ENCODE data around the gene MTURN. TPM values are rescaled to one million over a fixed set of nuclear protein-coding genes. Genes with fewer than 3 reads are reported as not detected.

The MTURN gene
- total and polyA plus RNA-seq, 2 donors (not counting 1 experiment from before 2014, with no cell fraction given): 4.5 to 13.9 TPM

DNA sequence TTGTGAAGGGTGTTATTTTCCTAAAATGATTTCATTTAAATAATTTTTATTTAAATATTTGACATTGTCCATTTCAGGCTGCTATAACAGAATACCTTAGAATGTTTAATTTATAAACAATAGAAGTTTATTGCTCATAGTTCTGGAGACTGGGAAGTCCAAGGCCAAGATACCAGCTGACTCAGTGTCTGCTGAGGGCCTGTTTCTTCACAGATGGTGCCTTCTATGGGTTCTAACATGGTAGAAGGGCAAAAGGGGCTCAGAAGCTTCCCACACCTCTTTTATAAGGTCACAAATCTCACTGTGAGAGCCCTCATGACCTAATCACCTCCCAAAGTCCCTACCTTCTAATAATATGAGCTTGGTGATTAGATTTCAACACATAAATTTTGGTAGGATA, 50.7 kb downstream of the MTURN start:
- Mint-ChIP-seq H3K27ac (no peak overlapping the region), H3K4me3 (no peak overlapping the region), H3K4me1 (peaks cover 17% of the 10 kb centered on the region), H3K27me3 (no peaks in the 10 kb centered on the region), H3K9me3 (ENCODE audit: insufficient read depth) (peaks cover 3% of the 10 kb centered on the region)
- H3K27me3 ChIP-seq (replicated peaks in 1 of 4; ENCODE audit: control extremely low read depth in 1 of 4, control insufficient read depth in 3 of 4, insufficient read depth in 4 of 4, low read length in 3 of 4): no peaks in the 10 kb centered on the region
- intact Hi-C loops (cut with micrococcal nuclease): no loop called here
- H3K36me3 ChIP-seq (replicated peaks in 1 of 2; ENCODE audit: control extremely low read depth in 1 of 2, control insufficient read depth in 1 of 2, extremely low read depth in 1 of 2, insufficient read depth in 2 of 2, low read length in 1 of 2): no peaks in the 10 kb centered on the region
- DNase-seq (no peak), ATAC-seq (ENCODE audit: low read depth) (no peak)
- POLR2A ChIA-PET: no interaction called here
- CTCF ChIA-PET: no interaction called here
- H3K4me2 ChIP-seq (replicated peaks; ENCODE audit: low read depth, low read length, poor library complexity, severe bottlenecking): no peak overlapping the region
- H3K79me2 ChIP-seq (ENCODE audit: control insufficient read depth, insufficient read depth, low read length): no peaks in the 10 kb centered on the region
- no peaks in the 10 kb centered on the region for H4K20me1 ChIP-seq (ENCODE audit: control insufficient read depth, insufficient read depth, low read length, poor library complexity, severe bottlenecking)
- H3K4me3 ChIP-seq (ENCODE audit: control extremely low read depth in 1 of 5, extremely low read depth in 1 of 5, insufficient read depth in 1 of 5, low read depth in 2 of 5, low read length in 4 of 5): no peak overlapping the region
- no peak for TF ChIP-seq EZH2 (IDR thresholded peaks at IDR 0.05; ENCODE audit: borderline replicate concordance, insufficient read depth, low read depth, low read length, poor library complexity, severe bottlenecking)
- TF ChIP-seq, protein P1, sequence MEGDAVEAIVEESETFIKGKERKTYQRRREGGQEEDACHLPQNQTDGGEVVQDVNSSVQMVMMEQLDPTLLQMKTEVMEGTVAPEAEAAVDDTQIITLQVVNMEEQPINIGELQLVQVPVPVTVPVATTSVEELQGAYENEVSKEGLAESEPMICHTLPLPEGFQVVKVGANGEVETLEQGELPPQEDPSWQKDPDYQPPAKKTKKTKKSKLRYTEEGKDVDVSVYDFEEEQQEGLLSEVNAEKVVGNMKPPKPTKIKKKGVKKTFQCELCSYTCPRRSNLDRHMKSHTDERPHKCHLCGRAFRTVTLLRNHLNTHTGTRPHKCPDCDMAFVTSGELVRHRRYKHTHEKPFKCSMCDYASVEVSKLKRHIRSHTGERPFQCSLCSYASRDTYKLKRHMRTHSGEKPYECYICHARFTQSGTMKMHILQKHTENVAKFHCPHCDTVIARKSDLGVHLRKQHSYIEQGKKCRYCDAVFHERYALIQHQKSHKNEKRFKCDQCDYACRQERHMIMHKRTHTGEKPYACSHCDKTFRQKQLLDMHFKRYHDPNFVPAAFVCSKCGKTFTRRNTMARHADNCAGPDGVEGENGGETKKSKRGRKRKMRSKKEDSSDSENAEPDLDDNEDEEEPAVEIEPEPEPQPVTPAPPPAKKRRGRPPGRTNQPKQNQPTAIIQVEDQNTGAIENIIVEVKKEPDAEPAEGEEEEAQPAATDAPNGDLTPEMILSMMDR (IDR thresholded peaks at IDR 0.05): no peak
- H3K4me1 ChIP-seq (ENCODE audit: control insufficient read depth in 2 of 2, insufficient read depth in 2 of 2, low read length in 2 of 2): peaks cover 8 to 12% of the 10 kb centered on the region in 2 donors
- H2AFZ ChIP-seq (ENCODE audit: insufficient read depth, low read depth, low read length, poor library complexity, severe bottlenecking): no peak overlapping the region
- peaks cover 0 to 25% (median 20%) of the 10 kb centered on the region in 3 donors for H3K9me3 ChIP-seq (ENCODE audit: control extremely low read depth in 1 of 3, control insufficient read depth in 2 of 3, insufficient read depth in 1 of 3, low read length in 2 of 3)
- H3K9ac ChIP-seq (ENCODE audit: low read length): no peak overlapping the region
- no peak overlapping the region for H3K27ac ChIP-seq (ENCODE audit: low read length in 2 of 2)

DNA sequence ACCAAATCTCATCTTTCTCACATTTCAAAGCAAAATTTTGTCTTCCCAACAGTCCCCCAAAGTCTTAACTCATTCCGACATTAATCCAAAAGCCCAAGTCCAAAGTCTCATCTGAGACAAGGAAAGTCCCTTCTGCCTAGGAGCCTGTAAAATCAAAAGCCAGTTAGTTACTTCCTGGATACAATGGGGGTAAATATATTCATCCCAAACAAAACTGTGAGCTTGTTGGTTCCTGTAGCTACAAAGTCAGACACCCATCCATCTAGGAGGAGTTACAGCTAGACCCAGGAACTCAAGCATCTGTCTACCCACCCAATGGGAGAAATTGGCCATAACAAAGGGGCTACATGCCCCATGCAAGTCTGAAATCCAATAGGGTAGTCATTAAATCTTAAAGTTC, 51.9 kb downstream of the MTURN start:
- no peak overlapping the region for H2AFZ ChIP-seq (ENCODE audit: insufficient read depth, low read depth, low read length, poor library complexity, severe bottlenecking)
- intact Hi-C loops (cut with micrococcal nuclease): no loop called here
- H3K27me3 Mint-ChIP-seq: no peaks in the 10 kb centered on the region
- no peak for DNase-seq
- no peak overlapping the region for H3K9ac ChIP-seq (ENCODE audit: low read length)
- TF ChIP-seq EZH2 (IDR thresholded peaks at IDR 0.05; ENCODE audit: borderline replicate concordance, insufficient read depth, low read depth, low read length, poor library complexity, severe bottlenecking): no peak
- TF ChIP-seq, protein P1 (IDR thresholded peaks at IDR 0.05): no peak
- no peaks in the 10 kb centered on the region for H4K20me1 ChIP-seq (ENCODE audit: control insufficient read depth, insufficient read depth, low read length, poor library complexity, severe bottlenecking)
- no peak overlapping the region for H3K4me3 ChIP-seq (ENCODE audit: control extremely low read depth in 1 of 5, extremely low read depth in 1 of 5, insufficient read depth in 1 of 5, low read depth in 2 of 5, low read length in 4 of 5)
- H3K27ac ChIP-seq (ENCODE audit: low read length in 2 of 2): no peak overlapping the region
- H3K4me3 Mint-ChIP-seq: no peak overlapping the region
- no peak for ATAC-seq (ENCODE audit: low read depth)
- H3K27ac Mint-ChIP-seq: no peak overlapping the region
- H3K4me1 Mint-ChIP-seq: peaks cover 15% of the 10 kb centered on the region
- H3K4me1 ChIP-seq (ENCODE audit: control insufficient read depth in 2 of 2, insufficient read depth in 2 of 2, low read length in 2 of 2): peaks cover 8 to 12% of the 10 kb centered on the region in 2 donors
- H3K9me3 Mint-ChIP-seq (ENCODE audit: insufficient read depth): peaks cover 3% of the 10 kb centered on the region
- ChIA-PET POLR2A (no interaction called here), CTCF (no interaction called here)
- WGBS (ENCODE audit: insufficient coverage): no CpG with 5 or more reads among the region's 1 CpG
- no peaks in the 10 kb centered on the region for H3K27me3 ChIP-seq (replicated peaks in 1 of 4; ENCODE audit: control extremely low read depth in 1 of 4, control insufficient read depth in 3 of 4, insufficient read depth in 4 of 4, low read length in 3 of 4)
- no peaks in the 10 kb centered on the region for H3K79me2 ChIP-seq (ENCODE audit: control insufficient read depth, insufficient read depth, low read length)
- no peak overlapping the region for H3K4me2 ChIP-seq (replicated peaks; ENCODE audit: low read depth, low read length, poor library complexity, severe bottlenecking)
- no peaks in the 10 kb centered on the region for H3K36me3 ChIP-seq (replicated peaks in 1 of 2; ENCODE audit: control extremely low read depth in 1 of 2, control insufficient read depth in 1 of 2, extremely low read depth in 1 of 2, insufficient read depth in 2 of 2, low read length in 1 of 2)
- H3K9me3 ChIP-seq (ENCODE audit: control extremely low read depth in 1 of 3, control insufficient read depth in 2 of 3, insufficient read depth in 1 of 3, low read length in 2 of 3): peaks cover 0 to 25% (median 23%) of the 10 kb centered on the region in 3 donors

Measured in B cell (primary cell).